ENCODE data around the gene VPS39. TPM values are rescaled to one million over a fixed set of nuclear protein-coding genes. Genes with fewer than 3 reads are reported as not detected.

The VPS39 gene
- total RNA-seq, 1 experiment from 2014 or later, result 40.4 TPM

GRCh38 chr15:42145546-42146455 lies 62.3 kb downstream of the VPS39 start:
- no peak for DNase-seq (ENCODE audit: low read depth)

DNA sequence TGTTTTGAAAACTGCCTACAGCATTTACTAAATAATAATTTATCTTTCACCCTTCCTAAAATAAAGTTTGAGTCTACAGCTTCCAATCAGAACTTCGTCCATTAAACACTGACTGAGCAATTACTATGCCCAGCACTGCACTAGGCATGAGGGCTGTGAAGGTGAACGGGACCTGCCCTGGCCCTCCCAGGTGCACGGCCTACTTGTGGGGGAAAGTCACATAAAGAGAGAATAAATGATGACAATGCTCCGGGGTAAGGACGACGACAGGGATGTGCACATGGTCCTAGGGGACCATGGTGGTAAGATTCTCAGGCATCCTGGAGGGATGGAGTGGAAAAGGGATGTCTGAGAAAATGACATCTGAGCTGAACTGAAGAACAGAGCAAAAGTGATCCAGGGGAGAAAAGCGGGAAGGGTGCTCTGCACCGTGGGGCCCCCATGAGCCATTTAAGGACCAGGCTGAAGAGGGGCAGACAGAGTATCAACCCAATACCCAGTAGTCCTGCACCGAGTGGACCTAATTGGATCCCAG lies 63.2 kb downstream of the VPS39 start:
- DNase-seq (ENCODE audit: low read depth), result no peak

DNA sequence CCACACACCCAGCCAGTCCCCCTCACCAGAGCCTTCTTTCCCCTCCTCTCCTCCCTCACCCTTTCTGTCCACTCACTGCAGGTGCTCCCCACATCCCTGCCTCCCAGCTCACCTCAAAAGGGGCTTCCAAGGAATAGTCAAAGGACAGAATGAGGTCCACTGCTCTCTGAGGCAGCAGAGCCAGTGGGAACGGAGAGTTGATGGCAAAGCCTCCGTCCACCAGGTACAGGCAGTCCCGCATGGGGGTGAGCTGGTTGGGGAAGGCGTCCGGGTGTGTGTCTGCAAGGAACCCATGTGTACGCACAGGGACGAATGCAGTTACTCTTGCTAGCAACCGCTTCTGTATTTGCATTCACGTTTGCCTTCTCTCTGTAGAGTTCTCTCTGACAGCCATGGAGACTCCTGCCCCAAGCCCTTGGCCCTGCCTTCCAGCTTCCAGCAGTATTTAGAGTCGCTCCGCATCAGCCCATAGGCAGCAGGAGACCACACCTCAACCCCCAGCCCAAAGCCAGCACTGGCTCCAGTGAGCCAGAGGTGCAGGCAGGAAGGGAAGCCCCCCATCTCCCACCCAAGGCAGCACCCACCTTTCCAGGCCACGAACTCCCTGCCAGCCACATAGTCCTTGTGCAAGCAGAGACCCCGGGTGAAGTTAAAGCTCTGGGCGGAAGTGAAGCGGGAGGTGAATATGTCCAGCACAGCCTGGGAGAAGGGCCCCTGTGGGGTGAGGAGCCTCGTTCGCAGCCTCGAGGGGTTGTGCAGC lies 64.1 kb downstream of the VPS39 start:
- DNase-seq (ENCODE audit: low read depth), result no peak

DNA sequence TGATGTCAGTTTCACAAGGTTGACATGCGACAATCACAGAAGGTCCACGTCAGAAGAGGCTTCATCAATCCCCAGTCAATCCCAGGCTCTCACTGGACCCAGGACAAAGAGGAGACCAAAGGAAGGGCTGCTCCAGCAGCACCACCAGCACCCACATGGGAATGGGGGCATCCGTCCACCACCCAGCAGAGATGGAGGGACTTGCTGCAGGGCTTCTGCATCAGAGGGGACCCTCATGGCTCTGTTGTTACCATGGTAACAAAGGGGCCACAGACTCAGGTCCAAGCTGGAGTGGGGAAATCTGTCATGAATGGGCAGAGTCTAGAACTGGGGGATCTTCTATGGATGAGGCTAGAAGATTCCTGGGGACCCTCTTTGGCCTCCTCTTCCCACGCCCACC lies 64.7 kb downstream of the VPS39 start:
- no peak for DNase-seq (ENCODE audit: low read depth)

GRCh38 chr15:42141795-42142667 lies 66.1 kb downstream of the VPS39 start:
- DNase-seq (ENCODE audit: low read depth), result no peak

GRCh38 chr15:42141246-42141645 lies 66.9 kb downstream of the VPS39 start:
- DNase-seq (ENCODE audit: low read depth), result no peak

GRCh38 chr15:42140383-42141070 lies 67.6 kb downstream of the VPS39 start:
- DNase-seq (ENCODE audit: low read depth), result no peak

DNA sequence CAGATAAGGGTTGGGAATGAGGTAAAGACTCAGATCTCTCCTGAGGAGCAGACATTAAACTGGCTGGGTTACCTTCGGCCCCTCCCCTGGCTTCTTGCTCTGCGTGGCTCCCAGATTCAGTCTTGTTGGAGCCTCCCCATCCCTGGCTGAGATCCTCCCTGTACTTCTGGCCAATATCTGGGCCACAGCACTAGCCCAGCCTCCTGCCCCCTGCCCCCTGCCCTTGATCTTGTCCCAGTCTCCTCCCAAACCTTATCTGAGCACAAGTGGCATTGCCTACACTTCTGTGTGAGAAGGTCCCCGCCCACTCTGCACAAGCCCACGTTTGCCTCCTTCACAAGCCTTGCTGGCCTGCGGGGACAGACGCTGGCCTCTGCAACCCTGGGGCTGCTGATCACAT lies 68.5 kb downstream of the VPS39 start:
- DNase-seq (ENCODE audit: low read depth), result no peak

DNA sequence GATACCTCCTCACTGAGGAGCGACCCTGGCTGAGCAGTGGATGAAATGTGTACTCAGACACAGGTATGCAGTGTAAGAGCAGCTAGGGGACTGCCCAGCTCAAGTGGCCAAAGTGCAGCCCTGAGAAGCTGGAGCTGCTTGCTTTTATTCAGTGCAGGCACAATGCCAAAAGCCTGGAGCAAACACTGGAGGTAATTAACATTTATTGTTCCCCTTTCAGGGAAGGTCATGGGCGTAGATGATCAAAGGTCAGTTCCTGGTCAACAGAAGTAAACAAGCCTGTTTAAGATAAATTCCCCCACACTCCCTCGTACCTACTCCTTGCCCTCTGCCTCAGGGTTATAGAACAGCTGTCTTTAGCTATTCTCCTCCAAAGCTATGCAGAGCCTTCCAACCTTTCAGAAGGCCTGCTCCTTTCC lies 69.1 kb downstream of the VPS39 start:
- no peak for DNase-seq (ENCODE audit: low read depth)

GRCh38 chr15:42138411-42138810 lies 69.7 kb downstream of the VPS39 start:
- DNase-seq (ENCODE audit: low read depth), result no peak

- DNase-seq (ENCODE audit: low read depth), result peak; percentile 43
Observed at GRCh38 chr15:42137461-42138261, 70.4 kb downstream of the VPS39 start.

DNA sequence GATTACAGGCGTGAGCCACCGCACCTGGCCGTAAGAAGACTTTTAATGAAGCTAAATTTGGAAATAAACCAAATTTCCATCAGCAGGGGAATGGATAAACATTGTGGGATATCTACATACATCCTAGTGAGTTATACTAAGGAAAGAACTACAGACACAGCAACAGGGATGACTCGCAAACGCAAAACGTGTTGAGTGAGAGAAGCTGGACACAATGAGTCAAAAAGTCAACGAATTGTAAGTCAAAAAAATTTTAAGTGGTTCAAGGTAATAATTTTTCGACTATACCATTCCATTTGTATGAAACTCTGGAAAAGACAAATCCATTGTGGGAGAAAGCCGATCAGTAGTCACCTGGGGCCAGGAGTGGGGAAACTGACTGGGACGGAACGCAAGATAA lies 71.6 kb downstream of the VPS39 start:
- no peak for DNase-seq (ENCODE audit: low read depth)

GRCh38 chr15:42135351-42135750 lies 72.8 kb downstream of the VPS39 start:
- no peak for DNase-seq (ENCODE audit: low read depth)

- DNase-seq (ENCODE audit: low read depth), result no peak
Observed at GRCh38 chr15:42134617-42135245, 73.4 kb downstream of the VPS39 start.

DNA sequence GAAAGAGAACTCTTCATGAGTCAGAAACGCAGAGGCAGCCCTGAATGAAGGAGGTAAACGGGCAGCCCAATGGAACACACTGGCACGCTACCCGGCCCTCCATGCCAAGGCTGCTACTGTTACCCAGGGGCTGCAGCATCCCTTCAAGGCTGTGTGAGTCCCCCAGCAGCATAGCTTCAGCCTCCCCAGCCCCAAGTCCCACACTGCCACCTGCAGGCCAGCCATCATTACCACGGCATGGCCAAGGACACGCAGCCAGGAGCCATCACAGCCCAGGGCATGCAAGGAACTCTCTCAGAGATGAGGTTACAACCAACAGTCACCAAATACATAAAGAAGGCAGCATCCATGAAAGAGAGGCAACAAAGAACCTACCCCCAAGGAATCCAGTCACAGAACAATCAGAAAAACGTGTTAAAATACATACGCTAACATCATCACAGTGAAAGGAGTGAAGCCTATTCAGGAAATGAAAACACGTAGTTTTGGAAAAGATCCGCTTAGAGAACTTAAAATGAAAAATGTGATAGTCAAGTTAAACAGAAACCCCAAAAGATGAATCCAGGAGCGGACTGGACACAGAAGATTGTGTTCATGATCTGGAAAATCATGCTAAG lies 74.1 kb downstream of the VPS39 start:
- peak; percentile 24 for DNase-seq (ENCODE audit: low read depth)

DNA sequence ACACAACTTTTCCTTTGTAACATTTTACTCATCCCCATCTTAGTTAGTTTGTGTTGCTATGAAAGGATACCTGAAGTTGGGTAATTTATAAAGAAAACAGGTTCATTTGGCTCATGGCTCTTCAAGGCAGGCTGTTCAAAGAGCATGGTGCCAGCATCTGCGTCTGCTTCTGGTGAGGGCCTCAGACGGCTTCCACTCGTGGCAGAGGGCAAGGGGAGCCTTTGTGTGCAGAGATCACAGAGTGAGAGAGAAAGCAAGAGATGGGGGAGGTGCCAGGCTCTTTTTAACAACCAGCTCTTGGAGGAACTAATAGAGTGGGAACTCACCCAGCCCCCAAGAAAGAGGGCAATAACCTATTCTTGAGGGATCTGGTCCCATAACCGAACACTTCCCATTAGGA lies 74.7 kb downstream of the VPS39 start:
- DNase-seq (ENCODE audit: low read depth), result no peak

DNA sequence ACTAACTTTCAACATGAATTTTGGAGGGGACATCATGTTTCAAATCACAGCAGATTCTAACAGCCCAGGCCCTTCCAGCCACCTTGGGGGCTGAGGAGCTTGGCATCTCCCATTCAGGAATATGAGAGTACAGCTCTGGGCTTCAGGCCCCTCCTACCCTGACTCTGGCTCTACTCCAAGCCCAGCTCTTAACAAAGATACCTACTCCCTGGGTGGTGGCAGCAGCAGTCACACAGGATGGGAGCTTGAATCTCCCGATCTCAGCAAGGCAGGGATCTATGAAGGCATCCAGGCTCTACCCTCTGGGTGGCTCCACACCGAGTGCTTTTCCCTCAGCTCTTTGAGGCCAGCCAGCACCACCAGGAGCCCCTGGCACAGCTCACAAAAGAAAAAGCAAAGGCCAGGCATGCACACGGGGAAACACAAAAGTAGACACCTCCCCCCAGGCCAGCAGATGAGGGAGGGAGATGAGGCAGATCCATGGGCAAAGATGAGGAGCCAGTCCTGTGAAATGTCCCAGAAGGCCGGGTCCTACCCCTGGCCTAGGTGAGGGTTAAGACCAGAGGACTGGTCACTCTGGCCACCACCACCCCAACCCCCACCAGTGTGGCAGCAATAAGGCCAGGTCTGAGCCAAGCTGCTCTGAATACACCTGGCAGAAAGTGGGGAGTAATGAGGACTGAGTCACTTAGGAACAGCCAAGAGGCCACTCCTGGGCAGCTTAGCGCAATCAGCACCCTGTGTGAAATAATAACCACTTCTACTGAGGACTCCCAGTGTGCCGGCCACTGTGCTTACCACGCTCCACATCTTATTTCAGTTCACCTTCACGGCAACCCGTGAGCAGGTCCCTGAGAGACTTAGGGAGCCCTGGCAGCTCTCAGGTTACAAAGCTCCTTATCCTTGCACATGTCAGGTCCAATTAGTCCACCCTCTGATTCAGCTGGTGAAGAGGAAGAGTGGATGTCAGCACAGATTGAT lies 76.0 kb downstream of the VPS39 start:
- DNase-seq (ENCODE audit: low read depth), result no peak

- no peak for DNase-seq (ENCODE audit: low read depth)
Observed at GRCh38 chr15:42131006-42131405, 77.1 kb downstream of the VPS39 start.
